Naive thymus-derived CD4-positive, alpha-beta T cell (primary cell): Measurements from ENCODE around the gene MFSD6. TPM values are rescaled to one million over a fixed set of nuclear protein-coding genes. Genes with fewer than 3 reads are reported as not detected.

ENCODE experiments used
- ATAC-seq: fragments of 150-1000 bp; cut with Tn5 transposase; 2 replicates; pipeline ENCODE4 v1.10.0; 2021; ENCODE audit warnings: mild to moderate bottlenecking, moderate library complexity
- CTCF ChIA-PET: fragments of 350-600 bp; sonication (Branson Sonifier 250); formaldehyde crosslinking; loops from one replicate; lab custom pipeline; 2021; ENCODE audit warnings: antibody characterized with exemption; lab: Charles Lee
- POLR2A ChIA-PET: fragments of 350-600 bp; sonication (Branson Sonifier 250); formaldehyde crosslinking; loops from one replicate; lab custom pipeline; 2021; ENCODE audit warnings: antibody characterized with exemption, inconsistent platforms; lab: Charles Lee
- DNase-seq, 9 donors: peaks; one replicate each; pipeline versions ENCODE4 v3.0.0 to v3.0.0-alpha.2; 2020 to 2022; ENCODE audit warnings: mixed read lengths in 1 of 9
- H3K27ac ChIP-seq: one replicate; pipeline ENCODE4 v1.7.0; 2013; ENCODE audit warnings: mild to moderate bottlenecking, low read depth, low read length, moderate library complexity
- H3K27me3 ChIP-seq, 2 donors: one replicate each; pipeline ENCODE4 v1.7.0; 2013; ENCODE audit warnings: low read length in 2 of 2, mild to moderate bottlenecking in 2 of 2, moderate library complexity in 2 of 2; ENCODE audit not compliant: control insufficient read depth in 2 of 2, insufficient read depth in 2 of 2
- H3K36me3 ChIP-seq, 3 experiments: 1 replicate in 2 of 3; 2 replicates in 1 of 3; pipeline ENCODE4 v1.7.0; 2013; ENCODE audit warnings: low read length in 3 of 3, mild to moderate bottlenecking in 3 of 3, moderate library complexity in 1 of 3; ENCODE audit not compliant: insufficient read depth in 3 of 3, control insufficient read depth in 2 of 3
- H3K4me1 ChIP-seq, 2 donors: one replicate each; pipeline ENCODE4 v1.7.0; 2013; ENCODE audit warnings: low read length in 2 of 2, mild to moderate bottlenecking in 2 of 2, moderate library complexity in 1 of 2; ENCODE audit not compliant: control insufficient read depth in 2 of 2, insufficient read depth in 2 of 2
- H3K4me3 ChIP-seq: 2 replicates; pipeline ENCODE4 v1.7.0; 2013; ENCODE audit warnings: mild to moderate bottlenecking, low read length
- H3K9me3 ChIP-seq, 3 experiments: 1 replicate in 2 of 3; 2 replicates in 1 of 3; pipeline ENCODE4 v1.7.0; 2013; ENCODE audit warnings: low read length in 3 of 3; ENCODE audit not compliant: control insufficient read depth in 2 of 3
- H3K27ac Mint-ChIP-seq, 9 donors: one replicate each; pipeline ENCODE4 v1.8.0; 2020 to 2022; ENCODE audit warnings: mixed read lengths in 9 of 9, mild to moderate bottlenecking in 8 of 9, moderate library complexity in 5 of 9, inconsistent platforms in 2 of 9
- H3K27me3 Mint-ChIP-seq, 5 donors: one replicate each; pipeline ENCODE4 v1.8.0; 2021 to 2022; ENCODE audit warnings: mixed read lengths in 5 of 5, mild to moderate bottlenecking in 1 of 5
- H3K36me3 Mint-ChIP-seq, 5 donors: one replicate each; pipeline ENCODE4 v1.8.0; 2020 to 2022; ENCODE audit warnings: mixed read lengths in 5 of 5, mild to moderate bottlenecking in 3 of 5, inconsistent platforms in 1 of 5
- H3K4me1 Mint-ChIP-seq, 7 donors: one replicate each; pipeline ENCODE4 v1.8.0; 2020 to 2022; ENCODE audit warnings: mixed read lengths in 7 of 7, mild to moderate bottlenecking in 3 of 7, inconsistent platforms in 1 of 7
- H3K4me3 Mint-ChIP-seq, 10 donors: one replicate each; pipeline ENCODE4 v1.8.0; 2020 to 2022; ENCODE audit warnings: mild to moderate bottlenecking in 10 of 10, mixed read lengths in 10 of 10, moderate library complexity in 6 of 10, inconsistent platforms in 2 of 10
- H3K9me3 Mint-ChIP-seq, 11 donors: one replicate each; pipeline ENCODE4 v1.8.0; 2020 to 2022; ENCODE audit warnings: mixed read lengths in 11 of 11, mild to moderate bottlenecking in 4 of 11, inconsistent platforms in 1 of 11, moderate library complexity in 1 of 11
- intact Hi-C, 2 donors: fragments of 100-400 bp; cut with micrococcal nuclease; formaldehyde crosslinking; loops; one replicate each; pipeline ENCODE4 v1.15.1; 2023
- polyA plus RNA-seq, 2 donors: library from polyadenylated mRNA; unstranded; fragments of 300-500 nt; fragmentation: Illumina TruSeq; gene quantifications; one replicate each; pipeline ENCODE4 v1.2.3, GENCODE V29; 2021
- total RNA-seq, 6 experiments: library from RNA in 5 of 6; stranded (reverse) in 5 of 6; gene quantifications; 1 replicate in 5 of 6; 2 replicates in 1 of 6; pipeline ENCODE4 v1.2.3 and lab custom pipeline; 2021 to 2026

The MFSD6 gene
- total and polyA plus RNA-seq, 7 experiments from 2014 or later = 16.5 to 49.3 (median 38.8) TPM

DNA sequence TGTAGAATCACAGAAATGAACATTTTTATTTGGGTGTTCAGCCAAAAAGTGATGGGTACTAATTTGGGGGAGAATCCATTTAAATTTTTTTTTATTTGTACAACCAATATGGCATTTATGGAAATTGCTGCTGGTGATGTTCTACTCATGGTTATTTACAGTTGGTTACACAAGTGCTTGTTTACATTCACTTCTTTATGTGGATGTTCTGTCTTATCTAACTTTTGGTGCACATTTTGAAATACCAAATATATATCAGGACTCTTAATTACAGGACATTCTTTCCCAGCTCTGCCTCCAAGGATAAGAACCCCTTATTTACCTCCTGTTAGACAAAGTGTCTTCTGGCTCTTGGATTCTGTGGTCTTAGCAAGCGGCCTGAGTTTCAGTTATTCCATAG, 91.1 kb downstream of the MFSD6 start:
- intact Hi-C loops = no loop called here
- Histone ChIP-seq H3K9me3 (no peaks in the 10 kb centered on the region), H3K27me3 (no peaks in the 10 kb centered on the region), H3K36me3 (peaks cover 19 to 66% (median 22%) of the 10 kb centered on the region in 3 experiments), H3K4me1 (no peaks in the 10 kb centered on the region), H3K27ac (no peak overlapping the region), H3K4me3 (no peak overlapping the region)
- ChIA-PET CTCF (no interaction called here), POLR2A (no interaction called here)
- Mint-ChIP-seq H3K27me3 (no peaks in the 10 kb centered on the region), H3K4me1 (peaks cover 2 to 24% (median 16%) of the 10 kb centered on the region in 7 donors), H3K36me3 (peaks cover 17 to 69% (median 39%) of the 10 kb centered on the region in 5 donors), H3K4me3 (no peak overlapping the region), H3K27ac (peak overlapping the region in 2 of 9 donors; percentile 40 to 63), H3K9me3 (peaks cover 0 to 7% (median 0%) of the 10 kb centered on the region in 11 donors)
- DNase-seq = no peak
- ATAC-seq = no peak

DNA sequence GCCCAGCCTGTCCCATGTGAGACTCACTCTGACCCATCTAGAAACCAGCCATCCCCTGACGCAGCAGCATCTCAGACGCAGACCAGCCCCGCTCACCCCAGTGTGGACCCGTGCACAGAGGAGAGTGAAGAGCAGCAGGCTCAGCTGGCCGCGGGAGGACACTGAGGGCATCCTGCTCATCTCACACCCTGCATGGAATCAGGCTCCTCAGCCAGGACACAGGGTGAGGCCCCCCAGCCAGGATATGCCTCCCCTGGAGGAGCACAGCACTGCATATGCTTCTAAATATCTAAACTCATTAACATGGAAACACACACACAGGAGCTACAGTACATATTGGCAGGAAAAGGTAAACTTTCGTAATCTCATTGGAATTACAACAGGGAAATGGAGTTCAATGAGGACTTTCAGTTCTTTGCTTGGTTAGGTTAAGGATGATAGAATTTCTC, 91.9 kb downstream of the MFSD6 start:
- H3K36me3 ChIP-seq = peaks cover 19 to 72% (median 22%) of the 10 kb centered on the region in 3 experiments
- Mint-ChIP-seq H3K4me3 (no peak overlapping the region), H3K36me3 (peaks cover 17 to 63% (median 33%) of the 10 kb centered on the region in 5 donors), H3K9me3 (peaks cover 0 to 7% (median 0%) of the 10 kb centered on the region in 11 donors), H3K4me1 (peaks cover 2 to 19% (median 8%) of the 10 kb centered on the region in 7 donors), H3K27ac (peak overlapping the region in 5 of 9 donors; percentile 22 to 86 (median 63)), H3K27me3 (no peaks in the 10 kb centered on the region)
- DNase-seq (no peak), ATAC-seq (no peak)
- no peak overlapping the region for H3K4me3 ChIP-seq
- CTCF ChIA-PET = no interaction called here
- POLR2A ChIA-PET = no interaction called here
- H3K27ac ChIP-seq = no peak overlapping the region
- H3K9me3 ChIP-seq = no peaks in the 10 kb centered on the region
- intact Hi-C loops = no loop called here
- no peaks in the 10 kb centered on the region for H3K4me1 ChIP-seq
- no peaks in the 10 kb centered on the region for H3K27me3 ChIP-seq

DNA sequence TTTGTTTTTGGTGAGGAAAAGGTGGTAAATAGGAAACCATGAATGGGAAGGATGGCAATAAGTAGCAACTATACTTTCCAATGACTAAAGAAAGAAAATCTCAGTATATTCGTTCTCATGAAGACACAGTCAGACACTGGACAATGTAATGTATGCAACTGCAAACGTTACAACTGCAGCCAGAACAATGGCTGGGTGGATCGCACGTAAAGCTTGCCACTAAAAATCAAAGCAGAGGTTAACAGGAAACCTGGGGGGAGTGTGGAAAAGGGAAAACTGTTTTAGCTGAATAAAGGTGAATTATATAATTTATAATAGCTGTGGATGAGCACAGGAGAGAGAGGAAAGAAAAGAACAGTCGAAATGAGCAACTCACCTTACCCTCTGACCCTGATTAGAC, 93.1 kb downstream of the MFSD6 start:
- Histone ChIP-seq H3K27ac (no peak overlapping the region), H3K36me3 (peaks cover 19 to 80% (median 22%) of the 10 kb centered on the region in 3 experiments), H3K4me1 (no peaks in the 10 kb centered on the region), H3K27me3 (no peaks in the 10 kb centered on the region), H3K9me3 (no peaks in the 10 kb centered on the region), H3K4me3 (no peak overlapping the region)
- Mint-ChIP-seq H3K4me3 (no peak overlapping the region), H3K4me1 (peaks cover 4 to 20% (median 7%) of the 10 kb centered on the region in 7 donors), H3K27me3 (no peaks in the 10 kb centered on the region), H3K27ac (peak overlapping the region in 7 of 9 donors; percentile 3 to 82 (median 69)), H3K36me3 (peaks cover 17 to 62% (median 23%) of the 10 kb centered on the region in 5 donors), H3K9me3 (no peaks in the 10 kb centered on the region)
- ChIA-PET POLR2A (interaction anchor here (0.6 kb wide), 1 partner anchor 378 kb away, joined by 4 read pairs; no protein-coding TSS in a partner anchor), CTCF (no interaction called here)
- ATAC-seq = no peak
- DNase-seq = no peak
- intact Hi-C loops = no loop called here

DNA sequence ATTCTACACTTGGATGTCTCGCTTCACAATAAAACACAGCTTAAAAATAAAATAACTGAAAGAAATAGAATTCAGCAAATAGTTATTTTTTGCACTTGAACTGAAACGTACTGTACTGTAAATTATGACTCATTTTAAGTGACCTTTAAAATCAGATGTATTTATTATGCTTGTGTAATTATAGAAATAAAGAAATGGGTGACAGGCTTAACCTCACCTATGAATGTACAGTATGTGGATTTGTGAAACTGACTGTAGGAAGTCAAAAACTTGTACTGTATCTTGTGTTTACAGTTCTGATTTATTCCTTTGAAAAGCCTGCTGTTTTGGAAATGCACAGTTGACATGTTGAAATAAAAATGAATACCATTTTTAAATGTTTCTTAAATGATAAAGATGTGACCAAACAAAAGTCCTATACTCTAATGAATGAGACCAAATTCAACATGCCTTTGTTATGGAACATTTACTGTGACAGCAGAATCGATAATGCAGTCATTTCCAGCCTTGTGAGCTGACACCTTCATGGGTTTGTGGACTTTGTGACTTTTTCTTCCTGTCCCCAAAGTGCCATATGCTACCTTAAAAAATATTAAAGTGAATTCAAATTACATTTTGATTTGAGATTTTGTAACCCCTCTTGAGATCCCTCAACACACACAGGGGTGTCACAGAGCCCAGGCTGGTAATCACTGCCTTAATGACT, 93.7 kb downstream of the MFSD6 start:
- ChIA-PET CTCF (no interaction called here), POLR2A (interaction anchor here (0.6 to 1.3 kb wide), 3 partner anchors 32 to 377 kb away, joined by 3 to 4 read pairs (median 4); no protein-coding TSS in a partner anchor)
- no peaks in the 10 kb centered on the region for H3K27me3 Mint-ChIP-seq
- no peak overlapping the region for H3K4me3 ChIP-seq
- peaks cover 19 to 85% (median 22%) of the 10 kb centered on the region in 3 experiments for H3K36me3 ChIP-seq
- ATAC-seq (no peak), DNase-seq (no peak)
- H3K4me3 Mint-ChIP-seq = no peak overlapping the region
- H3K27ac ChIP-seq = no peak overlapping the region
- H3K27ac Mint-ChIP-seq = peak overlapping the region in 4 of 9 donors; percentile 17 to 78 (median 36)
- intact Hi-C loops = no loop called here
- peaks cover 5 to 25% (median 10%) of the 10 kb centered on the region in 7 donors for H3K4me1 Mint-ChIP-seq
- H3K9me3 ChIP-seq = no peaks in the 10 kb centered on the region
- peaks cover 17 to 61% (median 18%) of the 10 kb centered on the region in 5 donors for H3K36me3 Mint-ChIP-seq
- H3K27me3 ChIP-seq = no peaks in the 10 kb centered on the region
- H3K9me3 Mint-ChIP-seq = no peaks in the 10 kb centered on the region
- H3K4me1 ChIP-seq = no peaks in the 10 kb centered on the region

DNA sequence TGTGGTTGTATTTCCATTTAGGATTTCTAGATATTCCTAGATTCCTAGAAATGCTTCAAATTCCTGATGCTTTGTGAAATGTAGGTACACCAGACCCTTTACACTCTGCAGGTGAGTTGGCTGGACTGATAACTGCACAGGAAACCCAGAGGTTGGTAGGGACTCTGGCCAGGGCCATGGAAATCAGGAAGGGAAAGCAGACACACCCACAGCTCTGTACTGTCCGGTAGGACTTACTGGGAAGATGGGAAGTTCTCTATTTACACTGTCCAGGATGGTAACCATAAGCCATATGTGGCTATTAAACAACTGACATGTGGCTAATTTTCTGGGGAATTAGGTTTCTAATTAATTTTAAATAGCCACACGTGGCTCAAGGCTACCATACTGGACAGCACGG, 94.9 kb downstream of the MFSD6 start:
- Histone ChIP-seq H3K27me3 (no peaks in the 10 kb centered on the region), H3K9me3 (no peaks in the 10 kb centered on the region), H3K4me3 (no peak overlapping the region), H3K4me1 (no peaks in the 10 kb centered on the region), H3K27ac (no peak overlapping the region), H3K36me3 (peaks cover 18 to 76% (median 19%) of the 10 kb centered on the region in 3 experiments)
- no peak for DNase-seq
- no peaks in the 10 kb centered on the region for H3K9me3 Mint-ChIP-seq
- intact Hi-C loops = no loop called here
- peaks cover 5 to 25% (median 10%) of the 10 kb centered on the region in 7 donors for H3K4me1 Mint-ChIP-seq
- no peak for ATAC-seq
- H3K27me3 Mint-ChIP-seq = no peaks in the 10 kb centered on the region
- H3K27ac Mint-ChIP-seq = peak overlapping the region in 6 of 9 donors; percentile 2 to 84 (median 76)
- H3K36me3 Mint-ChIP-seq = peaks cover 17 to 55% (median 18%) of the 10 kb centered on the region in 5 donors
- ChIA-PET CTCF (interaction anchor here (0.7 kb wide), 1 partner anchor 9 kb away, joined by 4 read pairs; no protein-coding TSS in a partner anchor), POLR2A (no interaction called here)
- no peak overlapping the region for H3K4me3 Mint-ChIP-seq

DNA sequence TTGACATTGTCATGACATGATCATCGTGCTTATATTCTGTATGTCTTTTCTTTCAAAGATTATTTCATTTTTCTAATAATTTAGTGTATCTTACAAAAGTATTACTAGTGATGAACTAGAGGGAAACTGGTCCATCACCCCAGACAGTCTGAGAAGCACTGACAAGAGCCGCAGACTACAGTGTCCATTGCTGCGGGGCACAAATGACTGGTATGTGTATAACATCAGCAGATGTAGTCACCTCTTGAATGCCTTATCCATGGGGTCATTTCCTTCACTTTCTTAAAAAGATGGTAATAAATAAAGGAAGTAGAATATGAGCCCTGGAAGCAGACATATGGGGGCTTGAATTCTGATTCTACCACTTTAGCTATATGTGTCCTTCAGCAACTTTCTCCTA, 96.8 kb downstream of the MFSD6 start:
- H3K27ac ChIP-seq = no peak overlapping the region
- intact Hi-C loops = loop anchor here in 1 of 2 donors (5.0 kb wide), 1 partner anchor 53 kb away; no protein-coding TSS in a partner anchor
- Mint-ChIP-seq H3K4me1 (peaks cover 5 to 25% (median 10%) of the 10 kb centered on the region in 7 donors), H3K27me3 (no peaks in the 10 kb centered on the region), H3K4me3 (no peak overlapping the region), H3K27ac (peak overlapping the region in 1 of 9 donors; percentile 56), H3K36me3 (peaks cover 16 to 44% (median 23%) of the 10 kb centered on the region in 5 donors), H3K9me3 (no peaks in the 10 kb centered on the region)
- H3K9me3 ChIP-seq = no peaks in the 10 kb centered on the region
- H3K27me3 ChIP-seq = no peaks in the 10 kb centered on the region
- no peak overlapping the region for H3K4me3 ChIP-seq
- POLR2A ChIA-PET = no interaction called here
- no peak for DNase-seq
- CTCF ChIA-PET = no interaction called here
- no peaks in the 10 kb centered on the region for H3K4me1 ChIP-seq
- peaks cover 13 to 69% (median 17%) of the 10 kb centered on the region in 3 experiments for H3K36me3 ChIP-seq
- ATAC-seq = no peak
